ENCODE results near the gene EIF4E3.

DNA sequence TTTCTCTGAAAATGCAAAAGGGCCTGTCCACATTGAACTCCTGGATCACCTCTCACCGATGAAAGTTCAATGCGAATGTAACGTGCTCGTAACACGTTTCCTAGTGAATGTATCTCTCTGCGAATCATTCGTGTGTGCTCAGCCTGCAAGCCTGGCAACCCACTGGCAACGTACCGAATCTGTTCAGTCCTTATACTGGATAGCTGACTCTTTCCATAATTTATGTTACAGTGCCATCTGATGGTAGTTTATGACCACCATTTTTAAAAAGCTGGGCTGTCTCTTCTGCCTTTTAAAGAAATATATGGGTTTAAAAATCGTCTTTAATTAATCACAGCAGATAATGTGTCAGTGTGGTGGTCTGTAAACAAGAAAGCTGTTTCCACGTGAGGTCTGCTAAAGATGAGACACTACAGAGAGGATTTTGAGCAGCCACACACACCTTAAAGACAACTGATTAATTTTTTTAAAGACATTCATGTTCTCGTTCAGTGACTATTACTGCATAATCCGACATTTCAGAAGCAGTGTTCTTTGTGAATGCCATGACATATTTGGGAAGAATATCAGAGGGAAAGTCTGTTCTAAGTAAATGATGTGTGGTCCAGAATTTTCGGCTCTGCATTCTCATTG is 72.3 kb downstream of the EIF4E3 start:
- TF ChIP-seq, protein P1, sequence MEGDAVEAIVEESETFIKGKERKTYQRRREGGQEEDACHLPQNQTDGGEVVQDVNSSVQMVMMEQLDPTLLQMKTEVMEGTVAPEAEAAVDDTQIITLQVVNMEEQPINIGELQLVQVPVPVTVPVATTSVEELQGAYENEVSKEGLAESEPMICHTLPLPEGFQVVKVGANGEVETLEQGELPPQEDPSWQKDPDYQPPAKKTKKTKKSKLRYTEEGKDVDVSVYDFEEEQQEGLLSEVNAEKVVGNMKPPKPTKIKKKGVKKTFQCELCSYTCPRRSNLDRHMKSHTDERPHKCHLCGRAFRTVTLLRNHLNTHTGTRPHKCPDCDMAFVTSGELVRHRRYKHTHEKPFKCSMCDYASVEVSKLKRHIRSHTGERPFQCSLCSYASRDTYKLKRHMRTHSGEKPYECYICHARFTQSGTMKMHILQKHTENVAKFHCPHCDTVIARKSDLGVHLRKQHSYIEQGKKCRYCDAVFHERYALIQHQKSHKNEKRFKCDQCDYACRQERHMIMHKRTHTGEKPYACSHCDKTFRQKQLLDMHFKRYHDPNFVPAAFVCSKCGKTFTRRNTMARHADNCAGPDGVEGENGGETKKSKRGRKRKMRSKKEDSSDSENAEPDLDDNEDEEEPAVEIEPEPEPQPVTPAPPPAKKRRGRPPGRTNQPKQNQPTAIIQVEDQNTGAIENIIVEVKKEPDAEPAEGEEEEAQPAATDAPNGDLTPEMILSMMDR (conservative IDR thresholded peaks at IDR 0.05 in 1 of 2, IDR thresholded peaks at IDR 0.05 in 1 of 2; ENCODE audit: low read depth in 1 of 2, low read length in 2 of 2) = peak; percentile 39 to 57
- TF ChIP-seq EZH2 (IDR thresholded peaks at IDR 0.05; ENCODE audit: low read length, missing control alignments) = no peak
